Midbrain (tissue), 1 donor: Measurements from ENCODE around the gene STMN3.
A peak's percentile ranks its signal among the peaks of the same experiment; 100 is the strongest.

Experiments used
- DNase-seq: peaks from one replicate; lab custom pipeline; 2025; lab: John Stamatoyannopoulos, UW

STMN3 gene

GRCh38 chr20:63653041-63653973 is at the start of gene STMN3:
Gene STMN3 (minus strand): TSS chr20:63653424. CDS start chr20:63653345, 79 bp downstream.
- peak; percentile 85 for DNase-seq

GRCh38 chr20:63702036-63702665 is 48.9 kb upstream of the STMN3 start:
- DNase-seq = no peak

DNA sequence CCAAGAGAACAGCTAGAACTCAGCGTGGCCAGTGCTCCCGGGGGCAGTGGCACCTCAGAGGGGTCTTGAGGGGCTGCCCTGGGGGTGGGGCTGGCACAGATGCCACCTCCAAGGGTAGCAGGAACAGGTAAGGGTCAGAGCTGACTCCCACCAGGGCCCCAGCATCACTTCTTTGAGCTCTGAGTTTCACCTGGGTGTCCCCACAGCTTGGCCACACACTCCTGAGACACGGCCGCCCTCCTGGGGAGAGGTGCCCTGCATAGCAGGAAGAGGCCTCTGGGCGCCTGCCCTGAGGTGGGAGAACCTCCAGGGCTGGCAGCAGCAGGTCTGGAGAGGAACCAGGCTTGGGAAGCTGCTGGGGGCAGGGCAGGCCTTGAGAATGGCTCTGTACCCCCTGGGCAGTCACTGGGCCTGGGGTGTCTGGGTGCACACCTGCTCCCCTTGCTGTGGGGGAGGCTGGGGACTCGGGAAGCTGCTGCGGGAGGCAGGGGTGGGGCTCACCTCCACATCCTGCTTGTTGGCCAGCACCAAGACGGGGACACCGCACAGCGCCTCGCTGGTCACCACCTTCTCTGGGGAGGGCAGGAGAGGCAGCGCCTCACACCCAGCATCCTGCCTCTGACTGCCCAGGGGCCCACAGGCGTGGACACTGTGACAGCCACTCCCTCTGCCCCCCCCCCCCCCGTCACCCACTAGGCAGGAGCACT is 48.3 kb upstream of the STMN3 start:
- no peak for DNase-seq

GRCh38 chr20:63701051-63701328 is 47.8 kb upstream of the STMN3 start:
- no peak for DNase-seq

DNA sequence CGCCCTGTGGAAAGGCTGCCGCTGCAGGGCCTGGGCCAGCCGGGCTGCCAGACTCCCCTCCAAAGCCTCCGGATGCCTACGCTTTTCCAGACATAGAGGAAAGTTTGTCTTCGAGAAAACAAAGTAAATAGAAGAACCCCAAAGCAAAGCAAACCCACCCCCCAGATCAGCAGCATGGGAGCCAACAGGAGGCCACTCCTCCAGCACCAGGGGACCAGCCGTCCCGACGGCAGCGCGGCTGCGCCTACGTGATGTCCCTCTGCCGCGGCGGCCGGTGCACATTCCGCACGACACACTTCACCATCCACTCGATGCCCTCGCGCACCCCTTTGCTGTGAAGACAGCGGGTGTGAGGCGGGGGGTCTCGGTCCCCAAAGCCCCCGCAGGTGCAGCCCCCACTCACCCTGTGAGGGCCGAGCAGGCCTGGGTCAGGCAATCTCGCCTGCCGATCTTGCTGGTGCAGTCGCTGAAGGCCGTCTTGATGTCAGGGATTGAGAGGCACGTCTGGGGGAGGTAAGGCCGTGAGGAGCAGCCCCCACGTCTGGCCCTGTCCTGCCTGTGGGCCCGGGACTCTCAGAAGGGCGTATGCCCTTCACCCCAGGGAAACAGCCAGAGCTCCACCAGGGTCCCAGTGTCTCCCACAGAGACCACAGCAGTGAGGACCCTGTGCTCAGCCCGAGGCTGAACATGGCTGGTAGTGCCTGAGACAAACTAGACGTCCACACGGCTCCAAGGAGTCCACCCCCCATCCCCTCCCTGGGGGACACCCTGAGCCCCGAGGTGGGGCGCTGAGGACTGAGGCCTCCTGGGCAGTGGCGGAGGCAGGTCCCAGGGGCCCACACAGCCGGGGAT is 47.2 kb upstream of the STMN3 start:
- DNase-seq = no peak

GRCh38 chr20:63699466-63700198 is 46.4 kb upstream of the STMN3 start:
- no peak for DNase-seq

DNA sequence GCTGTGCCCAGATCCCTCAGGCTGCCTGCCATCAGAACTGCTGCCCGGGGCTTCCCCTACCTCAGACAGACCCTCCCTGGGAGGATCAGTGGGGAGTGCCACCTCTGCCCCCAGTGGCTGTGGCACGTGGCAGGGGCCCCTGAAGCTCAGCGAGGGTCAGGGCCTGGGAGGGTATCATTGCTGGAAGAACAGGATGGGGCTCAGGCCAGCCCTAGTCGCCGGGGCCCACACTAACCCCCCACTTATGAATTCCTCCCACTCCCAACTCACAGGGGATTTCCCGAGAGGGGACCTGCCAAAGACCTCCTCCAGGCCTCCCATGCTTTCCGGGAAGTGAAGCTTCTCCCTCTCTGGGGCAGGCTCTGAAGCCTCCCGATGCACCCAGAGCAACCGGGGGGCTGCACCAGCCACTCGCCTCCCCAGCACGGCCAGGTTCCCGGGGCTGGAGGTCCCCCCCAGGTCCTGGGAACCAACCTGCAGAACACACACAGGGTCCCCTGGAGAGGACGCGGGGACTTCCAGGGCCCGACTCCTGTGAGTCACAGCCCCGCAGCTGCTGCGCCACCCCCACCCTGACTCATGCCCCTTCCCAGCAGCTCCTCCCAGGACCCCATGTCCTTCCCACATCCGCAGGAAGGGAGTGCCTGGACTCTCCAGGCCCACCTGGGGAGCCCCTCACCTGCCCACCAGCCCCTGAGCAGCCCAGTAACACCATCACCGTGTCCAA is 45.7 kb upstream of the STMN3 start:
- DNase-seq = no peak

GRCh38 chr20:63697868-63698545 is 44.8 kb upstream of the STMN3 start:
- no peak for DNase-seq

DNA sequence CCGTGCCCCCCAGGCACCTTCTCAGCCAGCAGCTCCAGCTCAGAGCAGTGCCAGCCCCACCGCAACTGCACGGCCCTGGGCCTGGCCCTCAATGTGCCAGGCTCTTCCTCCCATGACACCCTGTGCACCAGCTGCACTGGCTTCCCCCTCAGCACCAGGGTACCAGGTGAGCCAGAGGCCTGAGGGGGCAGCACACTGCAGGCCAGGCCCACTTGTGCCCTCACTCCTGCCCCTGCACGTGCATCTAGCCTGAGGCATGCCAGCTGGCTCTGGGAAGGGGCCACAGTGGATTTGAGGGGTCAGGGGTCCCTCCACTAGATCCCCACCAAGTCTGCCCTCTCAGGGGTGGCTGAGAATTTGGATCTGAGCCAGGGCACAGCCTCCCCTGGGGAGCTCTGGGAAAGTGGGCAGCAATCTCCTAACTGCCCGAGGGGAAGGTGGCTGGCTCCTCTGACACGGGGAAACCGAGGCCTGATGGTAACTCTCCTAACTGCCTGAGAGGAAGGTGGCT is 44.2 kb upstream of the STMN3 start:
- no peak for DNase-seq

DNA sequence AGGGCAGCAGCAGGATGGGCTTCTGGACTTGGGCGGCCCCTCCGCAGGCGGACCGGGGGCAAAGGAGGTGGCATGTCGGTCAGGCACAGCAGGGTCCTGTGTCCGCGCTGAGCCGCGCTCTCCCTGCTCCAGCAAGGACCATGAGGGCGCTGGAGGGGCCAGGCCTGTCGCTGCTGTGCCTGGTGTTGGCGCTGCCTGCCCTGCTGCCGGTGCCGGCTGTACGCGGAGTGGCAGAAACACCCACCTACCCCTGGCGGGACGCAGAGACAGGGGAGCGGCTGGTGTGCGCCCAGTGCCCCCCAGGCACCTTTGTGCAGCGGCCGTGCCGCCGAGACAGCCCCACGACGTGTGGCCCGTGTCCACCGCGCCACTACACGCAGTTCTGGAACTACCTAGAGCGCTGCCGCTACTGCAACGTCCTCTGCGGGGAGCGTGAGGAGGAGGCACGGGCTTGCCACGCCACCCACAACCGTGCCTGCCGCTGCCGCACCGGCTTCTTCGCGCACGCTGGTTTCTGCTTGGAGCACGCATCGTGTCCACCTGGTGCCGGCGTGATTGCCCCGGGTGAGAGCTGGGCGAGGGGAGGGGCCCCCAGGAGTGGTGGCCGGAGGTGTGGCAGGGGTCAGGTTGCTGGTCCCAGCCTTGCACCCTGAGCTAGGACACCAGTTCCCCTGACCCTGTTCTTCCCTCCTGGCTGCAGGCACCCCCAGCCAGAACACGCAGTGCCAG is 43.6 kb upstream of the STMN3 start, which contains the start of gene TNFRSF6B:
TNFRSF6B (plus strand) TSS at position 25 of the 729 bp plus-strand sequence; CDS start at position 141, 116 bp downstream.
- DNase-seq = no peak

- no peak for DNase-seq
Observed at GRCh38 chr20:63696306-63696627, 43.0 kb upstream of the STMN3 start.

DNA sequence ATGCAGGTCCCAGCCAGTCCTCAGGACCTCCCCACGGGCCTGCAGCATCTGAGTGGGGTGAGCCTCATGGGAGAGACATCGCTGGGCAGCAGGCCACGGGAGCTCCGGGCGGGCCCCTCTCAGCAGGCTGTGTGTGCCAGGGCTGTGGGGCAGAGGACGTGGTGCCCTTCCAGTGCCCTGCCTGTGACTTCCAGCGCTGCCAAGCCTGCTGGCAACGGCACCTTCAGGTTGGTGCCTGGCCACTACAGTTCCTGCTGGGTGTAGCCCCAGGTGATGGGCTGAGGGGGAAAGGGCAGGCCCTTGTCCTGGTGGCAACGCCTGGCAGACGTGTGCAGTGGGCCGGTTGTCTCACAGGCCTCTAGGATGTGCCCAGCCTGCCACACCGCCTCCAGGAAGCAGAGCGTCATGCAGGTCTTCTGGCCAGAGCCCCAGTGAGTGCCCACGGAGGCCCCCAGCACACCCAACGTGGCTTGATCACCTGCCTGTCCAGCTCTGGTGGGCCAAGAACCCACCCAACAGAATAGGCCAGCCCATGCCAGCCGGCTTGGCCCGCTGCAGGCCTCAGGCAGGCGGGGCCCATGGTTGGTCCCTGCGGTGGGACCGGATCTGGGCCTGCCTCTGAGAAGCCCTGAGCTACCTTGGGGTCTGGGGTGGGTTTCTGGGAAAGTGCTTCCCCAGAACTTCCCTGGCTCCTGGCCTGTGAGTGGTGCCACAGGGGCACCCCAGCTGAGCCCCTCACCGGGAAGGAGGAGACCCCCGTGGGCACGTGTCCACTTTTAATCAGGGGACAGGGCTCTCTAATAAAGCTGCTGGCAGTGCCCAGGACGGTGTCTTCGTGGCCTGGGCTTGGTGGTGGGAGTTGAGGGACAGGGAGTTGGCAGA is 42.4 kb upstream of the STMN3 start:
- no peak for DNase-seq

DNA sequence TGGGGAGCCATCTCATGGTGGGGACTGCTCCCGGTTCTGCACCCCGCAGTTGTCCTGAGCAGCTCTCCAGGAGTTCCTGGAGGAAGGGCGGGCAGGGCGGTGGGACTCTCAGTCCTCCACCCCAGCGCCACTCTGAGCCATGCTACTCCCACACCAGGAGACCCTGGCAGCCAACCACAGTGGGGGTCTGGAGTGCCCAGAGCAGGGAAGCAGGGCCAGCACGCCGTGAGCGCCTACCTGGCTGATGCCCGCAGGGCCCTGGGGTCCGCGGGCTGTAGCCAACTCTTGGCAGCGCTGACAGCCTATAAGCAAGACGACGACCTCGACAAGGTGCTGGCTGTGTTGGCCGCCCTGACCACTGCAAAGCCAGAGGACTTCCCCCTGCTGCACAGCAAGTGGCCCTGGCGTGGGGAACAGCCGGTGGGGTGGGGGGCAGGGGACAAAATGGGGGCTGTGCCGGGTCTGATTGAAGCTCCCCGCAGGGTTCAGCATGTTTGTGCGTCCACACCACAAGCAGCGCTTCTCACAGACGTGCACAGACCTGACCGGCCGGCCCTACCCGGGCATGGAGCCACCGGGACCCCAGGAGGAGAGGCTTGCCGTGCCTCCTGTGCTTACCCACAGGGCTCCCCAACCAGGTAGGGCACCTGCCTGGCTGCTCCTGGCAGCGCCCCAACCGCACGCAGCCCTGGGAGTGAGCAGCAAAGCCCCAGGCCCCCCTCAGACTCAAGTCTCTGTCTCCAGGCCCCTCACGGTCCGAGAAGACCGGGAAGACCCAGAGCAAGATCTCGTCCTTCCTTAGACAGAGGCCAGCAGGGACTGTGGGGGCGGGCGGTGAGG is 41.6 kb upstream of the STMN3 start:
- no peak for DNase-seq

DNA sequence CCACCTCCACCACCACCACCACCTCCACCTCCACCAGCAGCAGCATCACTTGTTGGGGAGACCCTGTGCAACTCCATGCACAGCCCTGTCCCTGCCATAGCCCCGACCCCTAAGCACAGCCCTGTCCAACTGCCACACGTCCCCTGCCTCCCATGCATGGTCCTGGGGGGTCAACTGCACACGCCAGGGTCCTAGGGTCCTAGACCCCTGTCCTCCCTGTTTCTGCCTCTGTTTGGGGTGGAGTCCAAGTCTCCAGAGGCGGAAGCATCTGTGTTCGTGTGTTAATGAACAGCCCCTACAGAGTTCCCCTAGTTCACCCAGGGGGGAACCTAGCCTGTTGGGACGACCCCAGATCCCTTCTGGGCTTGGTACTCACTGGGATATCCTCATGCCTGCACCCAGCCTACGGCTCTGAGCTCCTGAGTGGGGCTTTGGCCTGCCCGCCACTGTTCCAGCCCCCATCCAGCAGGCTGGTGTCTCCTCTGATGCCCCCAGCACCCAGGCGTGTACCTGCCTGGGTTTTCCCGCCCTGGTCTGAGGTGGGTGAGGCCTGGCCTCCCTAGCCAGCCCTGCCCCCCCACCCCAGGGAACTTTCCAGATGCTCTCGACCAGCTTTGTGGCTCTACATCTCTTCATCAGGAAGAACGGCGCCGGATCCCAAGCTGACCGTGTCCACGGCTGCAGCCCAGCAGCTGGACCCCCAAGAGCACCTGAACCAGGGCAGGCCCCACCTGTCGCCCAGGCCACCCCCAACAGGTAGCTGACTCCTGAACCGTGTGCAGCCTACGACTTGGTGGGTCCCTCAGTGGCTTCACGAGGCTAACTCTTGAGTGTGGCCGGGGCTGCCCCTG is 40.7 kb upstream of the STMN3 start:
- no peak for DNase-seq

- DNase-seq = no peak
Observed at GRCh38 chr20:63693083-63693732, 40.0 kb upstream of the STMN3 start.
